A172 (cell line): ENCODE data around the gene RAPGEF4. TPM values are rescaled to one million over a fixed set of nuclear protein-coding genes. Genes with fewer than 3 reads are reported as not detected.
A peak's percentile ranks its signal among the peaks of the same experiment; 100 is the strongest.

Experiments used
- DNase-seq: peaks from one replicate; pipeline ENCODE4 v3.0.0-alpha.2; 2015; ENCODE audit warnings: low spot score
- total RNA-seq: library from RNA; depleted of rRNA; stranded (reverse); fragments of >200 nt; shearing (Covaris generic); gene quantifications from 2 replicates; pipeline ENCODE4 v1.2.3, GENCODE V29; 2014

Gene RAPGEF4
- total RNA-seq, 1 experiment from 2014 or later, result not detected

DNA sequence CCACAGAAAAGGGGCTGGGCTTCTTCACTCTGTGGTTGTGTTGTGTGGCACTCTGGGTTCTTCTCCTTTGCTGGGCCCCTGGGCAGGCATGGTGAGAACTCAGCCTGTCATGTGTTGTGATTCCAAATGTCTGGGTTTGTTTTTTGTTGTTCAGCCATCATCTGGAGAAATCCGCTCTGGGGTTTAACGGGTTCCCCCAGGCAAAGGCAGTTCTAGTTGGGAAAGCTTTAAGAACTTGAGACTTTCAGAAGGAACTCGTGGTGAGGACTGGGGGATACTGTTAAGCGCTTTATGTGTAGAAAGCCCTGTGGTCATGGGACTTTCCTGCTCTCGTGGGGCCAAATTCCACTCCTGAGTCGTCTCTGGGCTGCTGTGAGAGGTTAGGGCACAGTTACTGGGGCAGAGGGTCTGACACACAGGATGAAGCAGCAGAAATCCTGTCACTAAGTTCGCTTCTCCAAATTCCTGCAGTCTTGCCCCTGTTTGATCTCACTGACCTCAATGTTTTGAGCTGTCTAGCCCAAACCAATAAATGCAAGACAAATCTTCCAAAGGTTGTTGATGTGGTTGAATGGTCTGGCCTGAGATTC is 87.7 kb downstream of the RAPGEF4 start:
- DNase-seq, result no peak

DNA sequence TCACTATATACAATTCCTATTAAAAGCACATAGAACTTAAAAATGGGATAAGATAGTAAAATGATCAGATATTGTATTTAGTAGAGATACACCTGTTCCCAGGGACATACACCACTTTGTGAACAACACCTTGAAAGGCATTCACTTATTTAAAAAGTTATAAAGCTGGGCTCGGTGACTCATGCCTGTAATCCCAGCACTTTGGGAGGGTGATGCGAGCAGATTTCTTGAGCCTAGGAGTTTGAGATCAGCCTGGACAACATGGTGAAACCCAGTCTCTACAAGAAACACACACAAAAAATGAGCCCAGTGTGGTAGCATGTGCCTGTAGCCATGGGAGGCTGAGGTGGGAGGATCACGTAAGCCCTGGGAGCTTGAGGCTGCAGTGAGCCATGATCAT is 90.9 kb downstream of the RAPGEF4 start:
- DNase-seq, result no peak

DNA sequence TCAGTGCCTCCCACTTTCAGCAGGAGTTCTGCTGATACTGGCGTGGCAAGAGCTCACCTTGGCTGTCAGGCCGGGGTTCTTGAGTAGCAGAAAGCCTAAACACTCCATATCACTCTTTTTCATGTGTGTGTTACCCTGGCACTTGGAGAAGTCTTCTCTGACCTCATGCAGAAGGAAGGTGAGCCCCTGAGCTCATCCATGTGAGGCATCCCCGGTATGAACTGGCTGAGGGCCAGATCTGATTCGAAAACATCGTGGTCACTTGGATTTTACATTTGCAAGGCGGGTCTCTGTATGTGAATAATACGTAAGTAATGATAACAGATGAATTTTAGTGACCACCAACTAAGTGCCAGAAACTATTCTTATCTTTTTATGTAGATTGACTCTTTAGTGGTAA is 93.6 kb downstream of the RAPGEF4 start:
- peak; percentile 68 for DNase-seq

DNA sequence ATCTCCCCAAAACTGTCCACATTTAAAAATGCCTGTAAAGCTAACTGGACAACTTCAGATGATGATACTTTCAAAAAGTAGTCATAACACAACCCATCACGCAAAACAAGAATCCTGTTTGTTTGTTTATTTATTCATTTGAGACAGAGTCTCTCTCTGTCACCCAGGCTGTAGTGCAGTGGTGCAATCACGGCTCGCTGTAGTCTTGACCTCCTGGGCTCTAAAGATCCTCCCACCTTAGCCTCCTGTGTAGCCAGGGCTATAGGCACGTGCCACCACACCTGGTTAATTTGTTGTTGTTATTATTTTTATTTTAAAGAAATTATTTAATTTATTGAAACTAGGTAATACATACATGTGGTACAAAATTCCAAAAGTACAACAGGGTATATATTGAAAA is 94.8 kb downstream of the RAPGEF4 start:
- DNase-seq, result no peak

DNA sequence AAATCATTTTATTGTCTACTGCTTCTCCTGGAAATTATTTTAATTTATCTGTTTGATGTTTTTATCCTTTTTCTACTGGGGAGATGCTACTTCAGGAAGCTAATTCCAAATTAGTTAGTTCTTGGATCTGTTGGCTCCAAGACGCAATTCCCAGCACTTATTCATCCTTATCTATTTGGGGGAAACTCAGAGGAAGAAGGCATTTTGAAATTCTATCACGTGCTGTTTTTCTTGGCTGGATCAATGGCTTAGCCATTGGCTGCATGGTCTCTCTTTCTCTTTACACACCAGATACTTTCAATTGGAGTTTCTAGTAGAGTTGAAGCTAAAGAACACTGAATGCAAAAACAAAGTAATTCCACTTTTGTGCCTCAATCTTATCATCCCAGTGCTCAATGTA is 98.3 kb downstream of the RAPGEF4 start:
- no peak for DNase-seq

GRCh38 chr2:172834881-172835280 is 99.2 kb downstream of the RAPGEF4 start:
- DNase-seq, result no peak

DNA sequence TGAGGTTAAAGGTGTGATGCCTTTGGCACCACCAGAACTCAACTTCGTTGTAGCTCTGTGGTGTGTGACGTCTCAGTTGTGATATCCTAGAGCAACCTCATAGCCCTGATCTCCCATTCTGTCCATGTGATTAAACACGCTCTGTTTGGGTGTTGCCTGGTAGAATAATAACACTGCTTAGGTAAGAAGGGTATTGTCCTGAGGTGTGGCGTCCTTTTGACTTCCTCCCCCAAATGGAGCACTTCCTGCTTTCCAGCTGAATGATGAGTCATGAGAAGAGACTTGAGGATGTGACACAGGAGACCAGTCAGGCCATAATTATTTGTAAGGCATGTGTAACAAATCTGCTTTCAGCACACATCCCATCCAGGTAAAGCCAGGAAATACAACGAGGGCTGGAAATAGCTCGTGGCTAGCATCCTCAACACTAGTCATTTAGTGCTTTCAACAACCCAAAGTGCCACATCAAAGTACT is 100.7 kb downstream of the RAPGEF4 start:
- peak; percentile 90 for DNase-seq

DNA sequence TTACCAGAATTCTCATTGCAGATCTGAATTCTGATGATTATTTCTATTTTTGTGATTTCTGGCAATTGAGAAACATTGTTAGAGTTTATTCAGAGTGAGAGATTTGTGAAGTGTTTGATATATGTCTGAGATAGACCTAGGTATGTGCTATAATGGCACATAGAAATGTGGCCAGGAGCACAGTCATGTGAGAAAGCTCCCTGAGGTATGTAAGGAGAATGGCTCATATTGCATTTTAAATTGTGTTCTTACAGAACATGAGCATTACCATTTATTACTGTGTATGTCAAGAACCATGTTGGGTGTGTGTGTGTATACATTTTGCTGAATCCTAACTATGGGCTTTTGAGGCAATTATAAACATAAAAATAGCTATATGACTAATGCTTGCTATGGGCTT is 101.2 kb downstream of the RAPGEF4 start:
- no peak for DNase-seq

GRCh38 chr2:172839446-172839845 is 103.8 kb downstream of the RAPGEF4 start:
- no peak for DNase-seq

DNA sequence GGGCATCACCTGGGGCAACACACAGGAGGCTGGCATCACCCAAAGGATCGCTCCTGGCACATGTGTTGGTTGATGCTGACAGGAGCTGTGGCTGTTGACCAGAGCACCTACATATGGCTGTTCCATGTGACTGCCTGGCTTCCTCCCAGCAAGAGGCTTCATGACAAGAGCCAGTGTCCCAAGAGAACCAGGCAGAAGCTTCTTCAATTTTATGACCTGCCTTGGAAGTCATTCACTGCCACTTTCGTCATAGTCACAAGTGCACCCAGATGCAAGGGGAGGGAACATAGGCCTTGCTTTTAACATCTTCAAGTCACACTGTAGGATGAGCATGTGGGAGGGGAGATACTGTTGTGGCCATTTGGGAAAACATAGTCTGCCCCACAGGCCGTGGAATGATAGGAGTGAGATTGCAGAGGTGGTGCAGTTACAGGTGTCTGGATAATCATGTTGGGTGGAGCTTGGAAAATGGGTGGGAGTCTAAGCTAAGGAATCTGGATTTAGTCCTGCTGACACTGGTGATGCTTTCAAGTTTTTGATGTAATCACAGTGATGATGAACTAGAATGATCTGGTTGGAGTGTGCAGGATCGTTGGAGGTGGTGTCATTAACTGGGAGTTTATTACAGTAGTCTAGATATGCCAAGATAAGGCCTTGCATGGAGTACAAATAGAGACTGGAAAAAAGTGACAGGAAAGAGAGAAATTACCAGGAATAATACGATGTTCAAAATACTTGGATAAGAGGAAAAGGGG is 107.0 kb downstream of the RAPGEF4 start:
- DNase-seq, result no peak

GRCh38 chr2:172843266-172843582 is 107.6 kb downstream of the RAPGEF4 start:
- DNase-seq, result no peak

GRCh38 chr2:172843902-172844715 is 108.5 kb downstream of the RAPGEF4 start:
- no peak for DNase-seq

DNA sequence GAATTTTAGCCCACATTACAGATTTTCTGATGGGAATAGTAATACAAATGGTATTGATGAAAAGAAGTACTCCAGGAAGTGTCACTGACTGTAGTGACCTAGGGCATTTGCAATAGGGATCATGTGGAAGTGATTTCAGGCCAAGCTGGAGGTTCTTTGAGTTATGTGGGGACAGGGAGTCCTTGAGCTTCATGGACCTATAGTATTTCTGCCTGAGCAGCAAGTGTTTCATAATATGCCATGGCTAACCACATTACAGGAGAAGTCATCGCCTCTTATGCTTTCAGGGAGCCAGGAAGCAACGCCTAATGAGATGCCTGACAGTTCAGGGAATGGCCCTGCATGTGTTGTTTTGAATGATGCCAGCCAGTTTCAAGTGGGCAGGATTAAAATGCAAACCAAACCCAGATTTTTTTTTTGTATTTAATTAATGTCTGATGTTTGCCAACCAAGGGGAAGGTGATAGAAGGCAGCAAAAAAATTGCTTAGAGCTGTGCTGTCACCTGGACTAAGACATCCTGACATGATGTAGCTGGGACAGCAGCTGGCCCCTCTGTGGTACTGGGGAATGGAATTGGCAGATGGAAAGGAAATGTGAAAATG is 109.5 kb downstream of the RAPGEF4 start:
- DNase-seq, result no peak

DNA sequence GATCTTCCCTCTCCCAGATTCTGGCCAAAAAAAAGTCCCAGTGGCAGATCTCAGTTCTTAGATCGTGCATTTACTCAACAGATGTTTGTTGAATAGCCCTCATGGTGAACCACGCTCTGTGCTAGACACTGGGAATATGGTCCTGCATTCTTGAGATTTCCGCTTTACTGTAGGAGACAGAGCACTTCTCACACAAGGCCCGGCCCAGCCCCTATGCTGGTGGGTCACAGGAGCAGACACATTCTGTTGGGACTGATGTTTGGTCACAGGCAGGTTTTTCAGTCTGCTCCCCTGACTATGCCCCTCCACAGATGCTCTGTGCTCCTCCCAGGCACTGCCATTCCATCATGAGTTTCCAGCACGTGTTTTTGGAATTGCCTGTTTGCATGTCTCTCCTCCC is 110.9 kb downstream of the RAPGEF4 start:
- DNase-seq, result no peak

GRCh38 chr2:172847188-172847587 is 111.5 kb downstream of the RAPGEF4 start:
- no peak for DNase-seq

DNA sequence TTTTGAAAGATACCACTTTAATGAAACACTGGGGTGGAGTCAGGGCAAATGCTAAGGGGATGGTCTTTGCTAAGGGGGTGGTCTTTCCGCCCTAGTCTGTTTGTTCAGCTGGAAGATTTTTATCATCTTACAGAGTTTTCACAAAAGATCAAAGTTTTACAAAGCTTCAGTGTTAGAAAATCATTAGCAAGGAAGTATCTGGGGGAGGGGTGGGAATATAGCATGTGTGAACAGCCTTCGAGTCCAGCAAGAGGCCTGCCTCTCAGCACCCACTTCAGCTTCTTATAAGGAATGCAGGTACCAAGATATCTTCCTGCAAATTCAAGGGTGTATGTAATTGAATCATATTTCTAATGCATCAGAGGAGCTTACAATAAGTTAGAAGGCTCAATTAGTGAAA is 112.9 kb downstream of the RAPGEF4 start:
- DNase-seq, result no peak

- no peak for DNase-seq
Observed at GRCh38 chr2:172849519-172850217, 114.0 kb downstream of the RAPGEF4 start.

GRCh38 chr2:172855588-172855987 is 119.9 kb downstream of the RAPGEF4 start:
- no peak for DNase-seq

DNA sequence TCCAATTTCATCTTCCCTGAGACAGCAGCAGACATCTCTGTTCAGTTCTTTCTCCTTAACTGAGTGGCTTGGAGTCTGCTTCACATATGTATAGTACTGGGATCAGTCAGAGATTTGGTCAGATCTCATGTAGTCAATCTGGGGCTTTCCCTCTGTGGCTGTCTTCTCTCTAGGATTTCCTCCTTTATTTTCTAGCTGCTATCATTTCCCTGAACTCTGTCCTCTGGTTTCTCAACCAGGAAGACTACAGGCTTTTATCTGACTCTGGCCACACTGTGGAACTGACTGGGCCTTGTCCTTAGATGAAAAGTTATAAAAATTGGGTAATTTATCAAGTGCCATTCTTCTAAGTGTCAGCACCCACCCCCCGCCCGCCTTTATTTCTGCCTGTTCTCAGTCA is 121.0 kb downstream of the RAPGEF4 start:
- DNase-seq, result no peak

DNA sequence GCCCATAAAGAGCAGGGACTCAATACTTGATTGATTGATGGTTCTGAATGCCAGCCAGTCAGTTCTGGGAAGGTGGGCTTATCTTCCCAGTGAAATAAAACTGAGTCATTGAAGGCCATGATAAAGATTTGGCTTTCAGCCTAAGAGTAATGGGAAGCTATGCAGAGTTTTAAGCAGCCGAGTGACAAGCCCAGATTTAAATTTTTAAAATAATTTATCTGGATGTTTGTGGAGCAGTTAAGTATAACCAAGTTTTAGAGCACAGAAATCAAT is 122.8 kb downstream of the RAPGEF4 start:
- no peak for DNase-seq

GRCh38 chr2:172859581-172860335 is 124.1 kb downstream of the RAPGEF4 start:
- DNase-seq, result no peak
